AG04449 (cell line): Measurements from ENCODE around the gene LSP1.

Source experiments
- CTCF ChIA-PET: fragments of 350-600 bp; formaldehyde crosslinking; extraction: SDS; loops from one replicate; lab custom pipeline; 2021; ENCODE audit warnings: antibody characterized with exemption; lab: Yijun Ruan, JAX
- POLR2A ChIA-PET: fragments of 400-600, 350-600 bp; formaldehyde crosslinking; extraction: SDS; loops from one replicate; lab custom pipeline; 2020; ENCODE audit warnings: antibody characterized with exemption, inconsistent platforms; lab: Yijun Ruan, JAX
- DNase-seq: peaks from one replicate; pipeline ENCODE4 v3.0.0-alpha.2; 2010; ENCODE audit warnings: low read depth, low spot score
- H3K4me3 ChIP-seq: 2 replicates; pipeline ENCODE4 v1.5.1; 2011; ENCODE audit warnings: low read depth, mild to moderate bottlenecking, control low read depth, low read length
- CTCF ChIP-seq: IDR thresholded peaks from one replicate; pipeline ENCODE4 v1.5.1; 2011; ENCODE audit warnings: mild to moderate bottlenecking, moderate library complexity, low read length, control low read depth, inconsistent platforms; ENCODE audit not compliant: insufficient read depth; ENCODE audit errors: missing control alignments

The LSP1 gene

GRCh38 chr11:1935156-1936071 is 82.5 kb downstream of the LSP1 start:
- POLR2A ChIA-PET = no interaction called here
- no peak overlapping the region for H3K4me3 ChIP-seq
- no peak for DNase-seq
- no peak for TF ChIP-seq CTCF
- CTCF ChIA-PET = no interaction called here

GRCh38 chr11:1936072-1936780 is 83.3 kb downstream of the LSP1 start:
- H3K4me3 ChIP-seq = no peak overlapping the region
- POLR2A ChIA-PET = no interaction called here
- CTCF ChIA-PET = interaction anchor here (0.6 kb wide), 1 partner anchor 243 kb away, joined by 3 read pairs; no protein-coding TSS in a partner anchor
- TF ChIP-seq CTCF = no peak
- DNase-seq = no peak

GRCh38 chr11:1936781-1937615 is 84.1 kb downstream of the LSP1 start:
- no peak for TF ChIP-seq CTCF
- CTCF ChIA-PET = interaction anchor here (0.9 kb wide), 1 partner anchor 17 kb away, joined by 3 read pairs; no protein-coding TSS in a partner anchor
- POLR2A ChIA-PET = no interaction called here
- H3K4me3 ChIP-seq = no peak overlapping the region
- no peak for DNase-seq

- CTCF ChIA-PET = interaction anchor here (0.9 kb wide), 1 partner anchor 16 kb away, joined by 3 read pairs; no protein-coding TSS in a partner anchor
- no peak for DNase-seq
- H3K4me3 ChIP-seq = no peak overlapping the region
- TF ChIP-seq CTCF = no peak
- POLR2A ChIA-PET = no interaction called here
Observed at GRCh38 chr11:1937616-1938342, 84.9 kb downstream of the LSP1 start.

- DNase-seq = no peak
- POLR2A ChIA-PET = no interaction called here
- no peak for TF ChIP-seq CTCF
- CTCF ChIA-PET = interaction anchor here (0.9 kb wide), 1 partner anchor 16 kb away, joined by 3 read pairs; no protein-coding TSS in a partner anchor
- no peak overlapping the region for H3K4me3 ChIP-seq
Observed at GRCh38 chr11:1938343-1939005, 85.6 kb downstream of the LSP1 start.
